ENCODE data around the gene NOP56.
A peak's percentile ranks its signal among the peaks of the same experiment; 100 is the strongest.

DNA sequence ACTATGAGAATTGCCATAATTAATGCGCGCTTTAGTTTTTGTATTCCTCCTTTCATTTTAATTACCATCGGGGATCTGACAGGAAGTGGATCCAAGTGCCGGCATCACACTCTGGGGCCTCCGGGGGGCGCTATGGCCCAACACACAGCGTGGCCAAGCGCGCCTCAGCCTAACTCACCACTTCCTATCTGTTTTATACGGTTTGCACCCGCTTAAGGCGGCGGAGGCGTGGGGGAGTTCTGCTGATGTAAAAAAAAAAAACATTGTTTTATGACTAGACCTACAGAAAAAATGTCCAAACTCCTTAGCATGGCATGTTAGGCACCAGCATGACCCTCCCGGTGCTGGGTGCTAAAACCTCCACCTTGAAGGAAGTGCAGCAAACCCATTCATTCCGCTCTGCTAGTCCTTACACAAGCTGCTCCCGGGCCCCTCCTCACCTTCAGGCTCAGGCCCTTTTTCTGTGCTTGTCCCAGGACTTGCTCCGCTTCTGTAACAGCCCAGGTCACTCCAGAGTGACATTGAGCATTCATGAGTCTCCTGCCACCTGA is 35.7 kb downstream of the NOP56 start:
- TF ChIP-seq, protein P1, sequence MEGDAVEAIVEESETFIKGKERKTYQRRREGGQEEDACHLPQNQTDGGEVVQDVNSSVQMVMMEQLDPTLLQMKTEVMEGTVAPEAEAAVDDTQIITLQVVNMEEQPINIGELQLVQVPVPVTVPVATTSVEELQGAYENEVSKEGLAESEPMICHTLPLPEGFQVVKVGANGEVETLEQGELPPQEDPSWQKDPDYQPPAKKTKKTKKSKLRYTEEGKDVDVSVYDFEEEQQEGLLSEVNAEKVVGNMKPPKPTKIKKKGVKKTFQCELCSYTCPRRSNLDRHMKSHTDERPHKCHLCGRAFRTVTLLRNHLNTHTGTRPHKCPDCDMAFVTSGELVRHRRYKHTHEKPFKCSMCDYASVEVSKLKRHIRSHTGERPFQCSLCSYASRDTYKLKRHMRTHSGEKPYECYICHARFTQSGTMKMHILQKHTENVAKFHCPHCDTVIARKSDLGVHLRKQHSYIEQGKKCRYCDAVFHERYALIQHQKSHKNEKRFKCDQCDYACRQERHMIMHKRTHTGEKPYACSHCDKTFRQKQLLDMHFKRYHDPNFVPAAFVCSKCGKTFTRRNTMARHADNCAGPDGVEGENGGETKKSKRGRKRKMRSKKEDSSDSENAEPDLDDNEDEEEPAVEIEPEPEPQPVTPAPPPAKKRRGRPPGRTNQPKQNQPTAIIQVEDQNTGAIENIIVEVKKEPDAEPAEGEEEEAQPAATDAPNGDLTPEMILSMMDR (IDR thresholded peaks at IDR 0.05), result peak in 4 of 5 experiments; percentile 25 to 51 (median 49)
- TF ChIP-seq POLR2A (IDR thresholded peaks at IDR 0.05), result no peak
